ENCODE measurements around the gene MIDN.
A peak's percentile ranks its signal among the peaks of the same experiment; 100 is the strongest.
"Not testable (repeated sequence)": the region's sequence is repeated elsewhere in the genome, so short reads cannot be mapped to it uniquely, and the experiment has no call there.

Gene MIDN

DNA sequence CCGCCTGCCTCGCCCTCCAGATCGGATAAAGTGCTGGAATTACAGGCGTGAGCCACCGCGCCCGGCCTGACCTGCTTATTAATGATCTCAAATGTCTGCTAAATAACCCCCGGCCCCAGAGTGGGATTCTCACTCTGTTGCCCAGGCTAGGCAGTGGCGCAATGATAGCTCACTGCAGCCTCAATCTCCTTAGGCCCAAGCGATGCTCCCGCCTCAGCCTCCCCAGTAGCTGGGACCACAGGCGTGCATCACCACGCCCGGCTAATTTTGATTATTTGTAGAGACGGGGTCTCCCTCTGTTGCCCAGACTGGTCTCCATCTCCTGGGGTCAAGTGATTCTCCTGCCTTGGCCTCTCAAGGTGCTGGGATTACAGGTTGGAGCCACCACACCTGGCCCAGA is 7.5 kb upstream of the MIDN start:
- DNase-seq (ENCODE audit: low spot score), result no peak
- peak overlapping the region; percentile 100 for H3K27ac ChIP-seq
- ChIA-PET CTCF (interaction anchor here (0.6 to 1.6 kb wide), 7 partner anchors 9 to 128 kb away, joined by 3 to 5 read pairs (median 4); no protein-coding TSS in a partner anchor), POLR2A (ENCODE audit: low non-redundant PET) (interaction anchor here (0.6 kb wide), 1 partner anchor 54 kb away, joined by 3 read pairs; no protein-coding TSS in a partner anchor)
- TF ChIP-seq, protein P1, sequence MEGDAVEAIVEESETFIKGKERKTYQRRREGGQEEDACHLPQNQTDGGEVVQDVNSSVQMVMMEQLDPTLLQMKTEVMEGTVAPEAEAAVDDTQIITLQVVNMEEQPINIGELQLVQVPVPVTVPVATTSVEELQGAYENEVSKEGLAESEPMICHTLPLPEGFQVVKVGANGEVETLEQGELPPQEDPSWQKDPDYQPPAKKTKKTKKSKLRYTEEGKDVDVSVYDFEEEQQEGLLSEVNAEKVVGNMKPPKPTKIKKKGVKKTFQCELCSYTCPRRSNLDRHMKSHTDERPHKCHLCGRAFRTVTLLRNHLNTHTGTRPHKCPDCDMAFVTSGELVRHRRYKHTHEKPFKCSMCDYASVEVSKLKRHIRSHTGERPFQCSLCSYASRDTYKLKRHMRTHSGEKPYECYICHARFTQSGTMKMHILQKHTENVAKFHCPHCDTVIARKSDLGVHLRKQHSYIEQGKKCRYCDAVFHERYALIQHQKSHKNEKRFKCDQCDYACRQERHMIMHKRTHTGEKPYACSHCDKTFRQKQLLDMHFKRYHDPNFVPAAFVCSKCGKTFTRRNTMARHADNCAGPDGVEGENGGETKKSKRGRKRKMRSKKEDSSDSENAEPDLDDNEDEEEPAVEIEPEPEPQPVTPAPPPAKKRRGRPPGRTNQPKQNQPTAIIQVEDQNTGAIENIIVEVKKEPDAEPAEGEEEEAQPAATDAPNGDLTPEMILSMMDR (conservative IDR thresholded peaks at IDR 0.05; ENCODE audit: low read depth), result no peak

DNA sequence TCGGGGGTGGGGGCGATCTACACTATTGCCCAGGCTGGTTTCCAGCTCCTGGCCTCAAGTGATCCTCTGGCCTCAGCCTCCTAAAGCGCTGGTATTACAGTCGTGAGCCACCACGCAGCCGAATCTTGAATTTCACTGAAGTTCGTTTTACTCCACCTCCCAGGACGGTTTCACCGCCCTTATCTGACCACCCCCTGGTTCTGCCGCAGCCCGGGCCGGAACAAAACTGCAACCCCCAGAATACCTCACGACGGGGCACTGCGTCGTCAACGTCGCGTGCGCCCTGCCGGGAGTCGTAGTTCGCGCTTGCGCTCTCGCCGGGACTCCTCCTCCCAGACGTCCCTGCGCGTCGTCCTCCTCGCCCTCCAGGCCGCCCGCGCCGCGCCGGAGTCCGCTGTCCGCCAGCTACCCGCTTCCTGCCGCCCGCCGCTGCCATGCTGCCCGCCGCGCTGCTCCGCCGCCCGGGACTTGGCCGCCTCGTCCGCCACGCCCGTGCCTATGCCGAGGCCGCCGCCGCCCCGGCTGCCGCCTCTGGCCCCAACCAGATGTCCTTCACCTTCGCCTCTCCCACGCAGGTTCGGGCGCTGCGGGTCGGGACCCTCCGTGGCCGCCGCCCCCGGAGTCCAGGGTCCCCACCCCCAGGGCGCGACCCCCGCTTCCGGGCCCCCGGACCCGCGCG is 6.8 kb upstream of the MIDN start, which contains the start of gene ATP5F1D:
Gene ATP5F1D, plus strand, starts transcription at position 335 of the 679 bp plus-strand sequence. Its CDS starts 100 bp downstream, at position 435.
- TF ChIP-seq, protein P1 (conservative IDR thresholded peaks at IDR 0.05; ENCODE audit: low read depth), result no peak
- peak; percentile 90 for DNase-seq (ENCODE audit: low spot score)
- ChIA-PET CTCF (interaction anchor here (0.6 to 1.6 kb wide), 6 partner anchors 19 to 141 kb away, joined by 3 to 4 read pairs (median 4); no protein-coding TSS in a partner anchor), POLR2A (ENCODE audit: low non-redundant PET) (interaction anchor here (0.9 kb wide), 1 partner anchor 23 kb away, joined by 3 read pairs; no protein-coding TSS in a partner anchor)
- H3K27ac ChIP-seq, result peak within 1 kb of the TSS; percentile 100

DNA sequence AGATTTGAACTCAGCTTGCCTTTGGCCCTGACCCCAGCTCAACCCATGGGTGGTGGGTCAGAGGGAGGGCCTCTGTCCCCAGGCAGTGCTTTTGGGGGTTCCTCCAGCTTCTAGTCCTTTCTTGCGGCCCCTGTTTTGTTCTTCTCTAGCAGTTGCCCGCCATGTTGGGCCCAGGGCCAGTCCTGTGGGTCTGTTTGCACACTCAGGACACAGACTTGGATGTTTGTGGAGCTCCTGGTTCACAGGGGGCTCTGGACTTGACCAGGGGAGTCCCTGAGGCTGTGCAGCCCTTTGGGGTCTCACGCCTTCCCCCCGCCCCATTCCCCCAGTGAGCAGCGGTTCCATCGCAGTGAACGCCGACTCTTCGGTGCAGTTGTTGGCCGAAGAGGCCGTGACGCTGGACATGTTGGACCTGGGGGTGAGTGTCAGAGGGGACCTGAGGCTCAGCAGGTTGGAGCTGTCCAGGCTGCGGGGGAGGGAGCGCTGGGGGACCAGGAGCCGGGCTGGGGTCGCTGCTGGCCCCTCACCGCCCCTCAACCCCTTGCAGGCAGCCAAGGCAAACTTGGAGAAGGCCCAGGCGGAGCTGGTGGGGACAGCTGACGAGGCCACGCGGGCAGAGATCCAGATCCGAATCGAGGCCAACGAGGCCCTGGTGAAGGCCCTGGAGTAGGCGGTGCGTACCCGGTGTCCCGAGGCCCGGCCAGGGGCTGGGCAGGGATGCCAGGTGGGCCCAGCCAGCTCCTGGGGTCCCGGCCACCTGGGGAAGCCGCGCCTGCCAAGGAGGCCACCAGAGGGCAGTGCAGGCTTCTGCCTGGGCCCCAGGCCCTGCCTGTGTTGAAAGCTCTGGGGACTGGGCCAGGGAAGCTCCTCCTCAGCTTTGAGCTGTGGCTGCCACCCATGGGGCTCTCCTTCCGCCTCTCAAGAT is 4.4 kb upstream of the MIDN start:
- ChIA-PET CTCF (interaction anchor here (0.5 to 4.8 kb wide), 28 partner anchors 8 to 582 kb away, joined by 3 to 116 read pairs (median 5); partner anchors contain the start of gene CIRBP), POLR2A (ENCODE audit: low non-redundant PET) (interaction anchor here (0.6 to 2.8 kb wide), 5 partner anchors 9 to 140 kb away, joined by 3 to 40 read pairs (median 7); partner anchors contain the start of gene CIRBP)
- H3K27ac ChIP-seq, result peak overlapping the region; percentile 100
- peak; percentile 75 for DNase-seq (ENCODE audit: low spot score)
- TF ChIP-seq, protein P1 (conservative IDR thresholded peaks at IDR 0.05; ENCODE audit: low read depth), result peak; percentile 93

DNA sequence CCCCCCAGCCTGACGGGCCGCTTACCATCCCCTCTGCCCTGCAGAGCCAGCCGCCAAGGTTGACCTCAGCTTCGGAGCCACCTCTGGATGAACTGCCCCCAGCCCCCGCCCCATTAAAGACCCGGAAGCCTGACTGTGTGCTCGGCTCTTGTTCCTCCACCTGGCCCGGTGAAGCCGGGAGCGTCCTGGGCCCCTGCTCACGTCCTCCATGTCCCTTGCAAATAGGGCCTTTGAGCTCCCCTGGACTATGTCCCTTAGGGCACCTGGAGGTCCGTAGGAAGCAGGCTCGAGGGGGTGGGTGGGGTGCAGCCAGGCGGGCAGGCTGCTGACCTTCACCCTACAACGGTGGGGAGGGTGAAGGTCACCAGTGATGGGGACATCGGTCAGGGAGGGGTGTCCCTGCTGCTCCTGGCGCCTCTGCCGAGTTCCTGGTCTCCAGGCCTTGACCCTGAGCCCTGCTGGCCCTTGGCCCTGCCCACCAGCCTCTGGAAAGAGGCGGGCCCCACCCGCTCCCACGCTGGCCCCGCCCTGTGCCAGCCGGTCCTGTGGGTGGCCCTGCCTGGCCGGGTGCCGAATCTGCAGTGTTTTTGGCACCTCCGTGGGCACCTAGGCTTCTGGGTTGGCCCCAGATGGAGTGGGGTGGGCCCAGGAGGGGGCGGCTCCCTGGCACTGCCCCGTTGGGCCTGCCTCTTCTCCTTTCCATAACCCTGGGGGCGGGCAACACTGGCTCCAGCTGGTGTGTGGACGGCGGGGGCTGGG is 3.5 kb upstream of the MIDN start:
- TF ChIP-seq, protein P1 (conservative IDR thresholded peaks at IDR 0.05; ENCODE audit: low read depth), result peak; percentile 33; the same call in 1 of the 2 replicates
- DNase-seq (ENCODE audit: low spot score), result no peak
- CTCF ChIA-PET, result interaction anchor here (0.5 to 4.8 kb wide), 25 partner anchors 8 to 581 kb away, joined by 3 to 116 read pairs (median 5); partner anchors contain the start of gene CIRBP
- POLR2A ChIA-PET (ENCODE audit: low non-redundant PET), result interaction anchor here (0.6 to 2.8 kb wide), 4 partner anchors 19 to 141 kb away, joined by 3 to 40 read pairs (median 8); partner anchors contain the start of gene CIRBP
- peak overlapping the region; percentile 100 for H3K27ac ChIP-seq

DNA sequence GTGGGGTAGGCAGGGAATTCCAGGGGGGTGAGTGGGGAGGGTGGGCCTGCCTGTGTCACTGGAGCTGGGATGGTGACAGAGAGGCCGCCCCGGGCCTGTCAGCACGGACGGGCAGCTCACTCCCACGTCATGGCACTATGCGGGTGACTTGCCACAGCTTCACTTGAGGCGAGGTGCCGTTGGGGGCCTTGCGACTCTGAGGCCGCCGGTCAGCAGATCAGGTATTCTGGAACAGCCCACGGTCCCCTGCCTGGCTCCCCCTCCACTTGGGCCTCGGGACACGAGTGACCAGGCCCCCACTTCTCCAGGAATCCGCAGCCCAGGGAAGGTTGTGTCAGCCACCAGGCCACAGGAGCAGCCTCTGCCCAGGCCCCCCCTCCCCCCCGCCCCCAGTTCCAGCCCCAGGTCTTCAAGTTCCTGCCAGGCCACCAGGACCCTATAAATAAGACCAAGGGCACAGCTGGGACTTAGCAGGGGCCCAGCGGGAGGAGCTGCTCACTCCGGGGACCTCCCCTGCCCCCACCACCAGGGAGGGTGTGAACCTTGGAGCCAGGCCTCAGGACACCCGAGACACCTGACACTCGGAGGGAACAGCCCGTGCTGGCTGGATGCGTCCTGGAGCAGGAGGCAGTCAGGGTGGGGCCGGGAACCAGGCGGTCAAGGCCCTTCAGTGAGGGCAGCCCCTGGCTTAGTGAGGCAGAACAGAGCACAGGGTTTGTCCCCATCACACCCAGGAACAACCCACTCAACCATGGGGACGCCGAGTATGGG is 2.7 kb upstream of the MIDN start:
- ChIA-PET CTCF (interaction anchor here (1.0 to 4.8 kb wide), 3 partner anchors 19 to 210 kb away, joined by 3 to 116 read pairs (median 10); partner anchors contain the start of gene CIRBP), POLR2A (ENCODE audit: low non-redundant PET) (interaction anchor here (2.8 kb wide), 1 partner anchor 23 kb away, joined by 40 read pairs; the partner anchor contains the start of gene CIRBP)
- peak overlapping the region; percentile 100 for H3K27ac ChIP-seq
- DNase-seq (ENCODE audit: low spot score), result no peak
- TF ChIP-seq, protein P1 (conservative IDR thresholded peaks at IDR 0.05; ENCODE audit: low read depth), result no peak

DNA sequence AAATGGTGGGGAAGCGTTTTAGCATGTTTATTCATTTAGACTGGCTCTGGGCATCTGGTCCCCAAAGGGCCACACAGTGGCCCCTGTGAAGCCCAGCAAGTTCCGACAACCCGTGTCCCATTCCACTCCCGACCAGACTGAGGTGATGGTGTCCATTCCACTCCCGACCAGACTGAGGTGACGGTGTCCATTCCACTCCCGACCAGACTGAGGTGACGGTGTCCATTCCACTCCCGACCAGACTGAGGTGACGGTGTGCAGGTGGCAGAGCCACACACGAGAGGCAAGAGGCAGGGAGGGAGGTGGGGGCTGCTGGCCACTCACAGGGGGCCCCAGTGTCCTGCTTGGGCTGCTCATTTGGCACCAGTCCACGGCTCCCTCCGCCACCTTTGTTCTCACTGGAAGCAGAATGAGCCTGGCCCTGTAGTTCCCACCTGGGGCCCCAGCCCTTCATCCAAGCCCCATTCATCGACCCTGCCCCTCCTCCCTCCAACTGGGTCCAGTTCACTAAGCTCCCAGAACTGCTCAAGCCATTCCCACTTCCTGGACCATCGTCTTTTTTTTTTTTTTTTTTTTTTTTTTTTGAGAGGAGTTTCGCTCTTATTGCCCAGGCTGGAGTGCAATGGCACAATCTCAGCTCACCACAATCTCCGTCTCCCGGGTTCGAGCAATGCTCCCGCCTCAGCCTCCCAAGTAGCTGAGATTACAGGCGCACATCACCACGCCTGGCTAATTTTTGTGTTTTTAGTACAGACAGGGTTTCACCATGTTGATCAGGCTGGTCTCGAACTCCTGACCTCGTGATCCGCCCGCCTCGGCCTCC is 1.9 kb upstream of the MIDN start:
- DNase-seq (ENCODE audit: low spot score), result not testable (repeated sequence)
- H3K27ac ChIP-seq, result peak overlapping the region; percentile 100
- ChIA-PET POLR2A (ENCODE audit: low non-redundant PET) (interaction anchor here (0.6 to 0.7 kb wide), 2 partner anchors 8 to 22 kb away, joined by 4 to 6 read pairs; no protein-coding TSS in a partner anchor), CTCF (interaction anchor here (1.0 to 4.8 kb wide), 2 partner anchors 18 to 209 kb away, joined by 3 to 116 read pairs; partner anchors contain the start of gene CIRBP)

Data from RWPE1 (cell line).